H1 (cell line): ENCODE results near the gene ARHGAP26. TPM values are rescaled to one million over a fixed set of nuclear protein-coding genes. Genes with fewer than 3 reads are reported as not detected.

ENCODE experiments used
- CTCF ChIA-PET: fragments of 300-600 bp; sonication (Branson Sonifier 250); formaldehyde crosslinking; loops from one replicate; lab custom pipeline; 2021; ENCODE audit not compliant: partially characterized antibody; lab: Charles Lee
- POLR2A ChIA-PET: fragments of 300-600 bp; sonication (Branson Sonifier 250); formaldehyde crosslinking; loops from one replicate; lab custom pipeline; 2021; ENCODE audit warnings: inconsistent platforms; ENCODE audit not compliant: partially characterized antibody; lab: Charles Lee
- DNase-seq, 2 experiments: peaks; one replicate each; pipeline versions ENCODE4 v3.0.0 to v3.0.0-alpha.2; 2010 to 2022; ENCODE audit warnings: low spot score in 2 of 2, low read depth in 1 of 2, mixed read lengths in 1 of 2
- FAIRE-seq: peaks from 2 replicates; lab custom pipeline; 2011; peaks lifted over from hg19 to GRCh38; lab: Jason Lieb, UNC
- H2AFZ ChIP-seq: 2 replicates; pipeline ENCODE4 v1.8.1; 2012; ENCODE audit warnings: low read length, inconsistent platforms
- H2AK5ac ChIP-seq: 2 replicates; pipeline ENCODE4 v1.6.1; 2013; ENCODE audit warnings: low read depth, low read length
- H2BK120ac ChIP-seq: replicated peaks from 2 replicates; pipeline ENCODE3; 2013; ENCODE audit warnings: low read depth, low read length, inconsistent platforms
- H2BK12ac ChIP-seq: 2 replicates; pipeline ENCODE4 v1.6.1; 2013; ENCODE audit warnings: low read depth, low read length
- H2BK15ac ChIP-seq: 2 replicates; pipeline ENCODE4 v1.6.1; 2013; ENCODE audit warnings: low read length
- H2BK20ac ChIP-seq: 2 replicates; pipeline ENCODE4 v1.6.1; 2013; ENCODE audit warnings: low read length
- H2BK5ac ChIP-seq: 2 replicates; pipeline ENCODE4 v1.6.1; 2013; ENCODE audit warnings: low read depth, low read length
- H3K14ac ChIP-seq: 2 replicates; pipeline ENCODE4 v1.6.1; 2013; ENCODE audit warnings: inconsistent platforms; ENCODE audit not compliant: insufficient read length
- H3K18ac ChIP-seq: 2 replicates; pipeline ENCODE4 v1.6.1; 2013; ENCODE audit warnings: low read length; ENCODE audit errors: extremely low read depth
- H3K23ac ChIP-seq: 2 replicates; pipeline ENCODE4 v1.6.1; 2013; ENCODE audit warnings: inconsistent platforms; ENCODE audit not compliant: insufficient read length
- H3K23me2 ChIP-seq: 2 replicates; pipeline ENCODE4 v1.6.1; 2013; ENCODE audit warnings: low read depth, low read length
- H3K27ac ChIP-seq: 2 replicates; pipeline ENCODE4 v1.6.1; 2011; ENCODE audit warnings: low read depth, low read length, inconsistent platforms
- H3K27me3 ChIP-seq, 4 experiments: replicated peaks in 1 of 4; 1 replicate in 1 of 4; 2 replicates in 3 of 4; pipeline versions ENCODE4 v1.6.1 to v1.8.1; 2011 to 2013; ENCODE audit warnings: low read length in 3 of 4, mild to moderate bottlenecking in 3 of 4, inconsistent platforms in 2 of 4, mixed read lengths in 2 of 4, moderate library complexity in 1 of 4; ENCODE audit not compliant: control insufficient read depth in 3 of 4, insufficient read depth in 3 of 4; ENCODE audit errors: extremely low read depth in 1 of 4
- H3K36me3 ChIP-seq, 4 experiments: 2 replicates each; pipeline versions ENCODE4 v1.6.1 to v1.8.1; 2011 to 2013; ENCODE audit warnings: mild to moderate bottlenecking in 4 of 4, low read length in 3 of 4, moderate library complexity in 2 of 4, control low read depth in 1 of 4, inconsistent platforms in 1 of 4; ENCODE audit not compliant: insufficient read depth in 4 of 4, control insufficient read depth in 2 of 4
- H3K4ac ChIP-seq: replicated peaks from 2 replicates; pipeline ENCODE3; 2013; ENCODE audit warnings: low read length, low read depth, mixed read lengths, inconsistent platforms; ENCODE audit not compliant: insufficient read length
- H3K4me1 ChIP-seq, 4 experiments: replicated peaks in 1 of 4; 1 replicate in 1 of 4; 2 replicates in 3 of 4; pipeline versions ENCODE4 v1.6.1 to v1.8.1; 2011 to 2013; ENCODE audit warnings: low read length in 3 of 4, inconsistent platforms in 2 of 4, mixed read lengths in 1 of 4; ENCODE audit not compliant: insufficient read depth in 4 of 4, control insufficient read depth in 3 of 4
- H3K4me2 ChIP-seq, 2 experiments: 2 replicates each; pipeline versions ENCODE4 v1.6.1 to v1.8.1; 2011 to 2013; ENCODE audit warnings: low read depth in 2 of 2, low read length in 2 of 2, control low read depth in 1 of 2, inconsistent platforms in 1 of 2, mild to moderate bottlenecking in 1 of 2; ENCODE audit not compliant: insufficient read depth in 1 of 2
- H3K4me3 ChIP-seq, 4 experiments: fragments of 200-600, 300-600 bp in 1 of 4; sonication (generic), shearing (Covaris generic), sonication (Bioruptor Twin) in 1 of 4; 2 replicates each; pipeline versions ENCODE4 v1.5.1 to v1.8.1; 2011 to 2016; ENCODE audit warnings: low read length in 4 of 4, low read depth in 3 of 4, control low read depth in 2 of 4, inconsistent platforms in 2 of 4, mild to moderate bottlenecking in 2 of 4, mixed read lengths in 1 of 4, moderate library complexity in 1 of 4; ENCODE audit not compliant: insufficient read depth in 2 of 4; ENCODE audit errors: extremely low read depth in 1 of 4
- H3K56ac ChIP-seq: replicated peaks from 2 replicates; pipeline ENCODE3; 2013; ENCODE audit warnings: low read depth, mild to moderate bottlenecking, mixed read lengths, low read length, inconsistent platforms; ENCODE audit not compliant: insufficient read length
- H3K79me1 ChIP-seq: 2 replicates; pipeline ENCODE4 v1.6.1; 2013; ENCODE audit warnings: low read depth, low read length, control low read depth
- H3K79me2 ChIP-seq, 2 experiments: 2 replicates each; pipeline versions ENCODE4 v1.6.1 to v1.8.1; 2012 to 2013; ENCODE audit warnings: low read length in 2 of 2, mild to moderate bottlenecking in 2 of 2, inconsistent platforms in 1 of 2; ENCODE audit not compliant: insufficient read depth in 2 of 2, control insufficient read depth in 1 of 2
- H3K9ac ChIP-seq, 4 experiments: replicated peaks in 1 of 4; 1 replicate in 1 of 4; 2 replicates in 3 of 4; pipeline versions ENCODE4 v1.6.1 to v1.8.1; 2011 to 2013; ENCODE audit warnings: low read depth in 3 of 4, low read length in 3 of 4, control low read depth in 2 of 4, mild to moderate bottlenecking in 2 of 4, moderate library complexity in 2 of 4, inconsistent platforms in 1 of 4; ENCODE audit errors: extremely low read depth in 1 of 4
- H3K9me3 ChIP-seq, 2 experiments: 2 replicates each; pipeline versions ENCODE4 v1.6.1 to v1.8.1; 2012 to 2013; ENCODE audit warnings: mild to moderate bottlenecking in 2 of 2, moderate library complexity in 2 of 2, control low read depth in 1 of 2, inconsistent platforms in 1 of 2, low read depth in 1 of 2, low read length in 1 of 2, mixed read lengths in 1 of 2; ENCODE audit not compliant: insufficient read depth in 2 of 2
- H4K20me1 ChIP-seq, 2 experiments: replicated peaks in 1 of 2; 2 replicates each; pipeline versions ENCODE3 to v1.8.1; 2011 to 2013; ENCODE audit warnings: inconsistent platforms in 2 of 2, low read length in 2 of 2, mild to moderate bottlenecking in 1 of 2; ENCODE audit not compliant: insufficient read depth in 2 of 2, control insufficient read depth in 1 of 2
- H4K5ac ChIP-seq: 2 replicates; pipeline ENCODE4 v1.6.1; 2013; ENCODE audit warnings: low read length, low read depth, mixed read lengths, inconsistent platforms; ENCODE audit not compliant: insufficient read length
- H4K8ac ChIP-seq: 2 replicates; pipeline ENCODE4 v1.8.0; 2013; ENCODE audit warnings: mild to moderate bottlenecking, moderate library complexity, low read length, inconsistent platforms; ENCODE audit not compliant: insufficient read depth; ENCODE audit errors: extremely low read depth
- H4K91ac ChIP-seq: replicated peaks from 2 replicates; pipeline ENCODE3; 2013; ENCODE audit warnings: low read length, mixed read lengths, inconsistent platforms; ENCODE audit not compliant: insufficient read length
- ATF2 ChIP-seq: IDR thresholded peaks from 2 replicates; pipeline ENCODE4 v1.6.1; 2012; ENCODE audit warnings: low read length, inconsistent platforms
- ATF3 ChIP-seq: IDR thresholded peaks from 2 replicates; pipeline ENCODE4 v1.6.1; 2011; ENCODE audit warnings: low read depth, mild to moderate bottlenecking, low read length; ENCODE audit not compliant: insufficient read depth
- EGR1 ChIP-seq: IDR thresholded peaks from 2 replicates; pipeline ENCODE4 v1.6.1; 2011; ENCODE audit warnings: low read depth, low read length, borderline replicate concordance
- EP300 ChIP-seq, 2 experiments: IDR thresholded peaks; 1 replicate in 1 of 2; 2 replicates in 1 of 2; pipeline ENCODE4 v1.6.1; 2011 to 2012; ENCODE audit warnings: low read depth in 2 of 2, low read length in 2 of 2, mild to moderate bottlenecking in 2 of 2, borderline replicate concordance in 1 of 2, inconsistent platforms in 1 of 2, moderate library complexity in 1 of 2
- JUN ChIP-seq: IDR thresholded peaks from 2 replicates; pipeline ENCODE4 v1.6.1; 2011; ENCODE audit warnings: low read depth, mild to moderate bottlenecking, improper control_type of control experiment, low read length
- JUND ChIP-seq: IDR thresholded peaks from 2 replicates; pipeline ENCODE4 v1.6.1; 2011; ENCODE audit warnings: mild to moderate bottlenecking, improper control_type of control experiment, low read length
- KDM4A ChIP-seq: IDR thresholded peaks from one replicate; pipeline ENCODE4 v1.7.1; 2012; ENCODE audit warnings: low read depth, mild to moderate bottlenecking, moderate library complexity, low read length, inconsistent platforms; ENCODE audit not compliant: severe bottlenecking
- KDM5A ChIP-seq: fragments of 200-600 bp; IDR thresholded peaks from 2 replicates; pipeline ENCODE4 v1.7.1; 2012; ENCODE audit warnings: mild to moderate bottlenecking, low read length, inconsistent platforms, mixed read lengths
- NANOG ChIP-seq: IDR thresholded peaks from 2 replicates; pipeline ENCODE4 v1.6.1; 2011; ENCODE audit warnings: low read length, low read depth, mild to moderate bottlenecking, inconsistent platforms; ENCODE audit not compliant: insufficient read depth, poor library complexity, severe bottlenecking
- NRF1 ChIP-seq: IDR thresholded peaks from 2 replicates; pipeline ENCODE4 v1.6.1; 2011; ENCODE audit warnings: mild to moderate bottlenecking, low read depth, low read length, improper control_type of control experiment
- POLR2A ChIP-seq, 2 experiments: IDR thresholded peaks; 1 replicate in 1 of 2; 2 replicates in 1 of 2; pipeline ENCODE4 v1.6.1; 2011; ENCODE audit warnings: low read depth in 2 of 2, low read length in 2 of 2, mild to moderate bottlenecking in 2 of 2; ENCODE audit errors: control extremely low read depth in 1 of 2
- POLR2AphosphoS5 ChIP-seq: IDR thresholded peaks from 2 replicates; pipeline ENCODE4 v1.6.1; 2011; ENCODE audit warnings: low read depth, low read length
- TCF12 ChIP-seq: IDR thresholded peaks from 2 replicates; pipeline ENCODE4 v1.6.1; 2011; ENCODE audit warnings: low read depth, mild to moderate bottlenecking, low read length
- WGBS, 2 experiments: shearing (Covaris generic) in 1 of 2; methylation state at CpG; one replicate each; pipeline versions ENCODE4 v1.1.6 to v1.1.7; 2013 to 2015; ENCODE audit warnings: low lambda C conversion rate in 2 of 2, mixed read lengths in 2 of 2, inconsistent platforms in 1 of 2, low coverage in 1 of 2, missing lambda C conversion rate in 1 of 2; ENCODE audit not compliant: insufficient replicate concordance in 2 of 2, insufficient coverage in 1 of 2, insufficient read length in 1 of 2; ENCODE audit errors: extremely low coverage in 1 of 2, missing lambda C conversion rate in 1 of 2; 5-methylcytosine and 5-hydroxymethylcytosine counted together
- polyA plus RNA-seq, 7 experiments: library from polyadenylated mRNA; depleted of rRNA in 3 of 7; stranded (reverse) in 5 of 7; unstranded in 2 of 7; fragments of >200 nt in 5 of 7; fragments of 200-250 nt in 2 of 7; gene quantifications; 1 replicate in 5 of 7; 2 replicates in 1 of 7; 4 replicates in 1 of 7; pipeline versions ENCODE4 v1.2.1 to v1.2.3, GENCODE V29; 2011 to 2013; ENCODE audit warnings: missing spikeins in 2 of 7, mixed read lengths in 2 of 7
- total RNA-seq: library from RNA; stranded (reverse); fragmentation: NEBNext Ultra II Directional; extraction: Animal tissue kit (Norgen Biotek cat#: 25700); gene quantifications from 2 replicates; pipeline ENCODE4 v1.2.1, GENCODE V29; 2021

ARHGAP26 gene
- total and polyA plus RNA-seq, 2 of the 8 experiments (the other 6 are each of a cell fraction or from before 2014, with no cell fraction given): 7.1 to 24.8 TPM

GRCh38 chr5:143205883-143206195, 435.7 kb downstream of the ARHGAP26 start:
- Histone ChIP-seq H4K8ac (no peak overlapping the region), H3K27ac (no peak overlapping the region), H2BK5ac (no peak overlapping the region), H3K4me3 (no peak overlapping the region), H3K79me2 (no peaks in the 10 kb centered on the region), H3K56ac (no peak overlapping the region), H3K9ac (no peak overlapping the region), H3K4me2 (no peak overlapping the region), H3K4me1 (peaks cover 0 to 4% (median 0%) of the 10 kb centered on the region in 4 experiments; a peak in 1 of 7 replicates), H2BK12ac (no peak overlapping the region), H3K9me3 (no peaks in the 10 kb centered on the region), H2BK120ac (no peak overlapping the region), H4K5ac (no peak overlapping the region), H2BK15ac (no peak overlapping the region), H3K18ac (no peak overlapping the region), H3K4ac (no peak overlapping the region), H2AK5ac (no peak overlapping the region), H4K20me1 (no peaks in the 10 kb centered on the region), H4K91ac (no peak overlapping the region), H3K27me3 (no peaks in the 10 kb centered on the region), H3K14ac (no peak overlapping the region), H3K23ac (no peak overlapping the region), H3K36me3 (no peaks in the 10 kb centered on the region), H3K23me2 (no peaks in the 10 kb centered on the region), H3K79me1 (no peaks in the 10 kb centered on the region), H2BK20ac (no peak overlapping the region), H2AFZ (no peak overlapping the region)
- no peak for FAIRE-seq
- POLR2A ChIA-PET: no interaction called here
- DNase-seq: no peak
- CTCF ChIA-PET: interaction anchor here (0.8 to 1.8 kb wide), 7 partner anchors 14 to 203 kb away, joined by 3 to 5 read pairs (median 4); no protein-coding TSS in a partner anchor
- 76% methylated on average over 3 of the region's 3 CpGs; no CpG with 5 or more reads in 1 of the 2 experiments for WGBS, 2 experiments
- TF ChIP-seq ATF3 (no peak), POLR2AphosphoS5 (no peak), JUND (no peak), KDM5A (no peak), KDM4A (no peak), NRF1 (no peak), ATF2 (no peak), NANOG (no peak), EP300 (IDR thresholded peaks at IDR 0.05; ENCODE audit: borderline replicate concordance in 1 of 2, low read depth in 2 of 2, low read length in 2 of 2) (no peak), JUN (no peak), POLR2A (IDR thresholded peaks at IDR 0.05; ENCODE audit: control extremely low read depth in 1 of 2, low read depth in 2 of 2, low read length in 2 of 2) (no peak), EGR1 (no peak), TCF12 (no peak)
